ENCODE measurements around the gene C1QTNF2.

DNA sequence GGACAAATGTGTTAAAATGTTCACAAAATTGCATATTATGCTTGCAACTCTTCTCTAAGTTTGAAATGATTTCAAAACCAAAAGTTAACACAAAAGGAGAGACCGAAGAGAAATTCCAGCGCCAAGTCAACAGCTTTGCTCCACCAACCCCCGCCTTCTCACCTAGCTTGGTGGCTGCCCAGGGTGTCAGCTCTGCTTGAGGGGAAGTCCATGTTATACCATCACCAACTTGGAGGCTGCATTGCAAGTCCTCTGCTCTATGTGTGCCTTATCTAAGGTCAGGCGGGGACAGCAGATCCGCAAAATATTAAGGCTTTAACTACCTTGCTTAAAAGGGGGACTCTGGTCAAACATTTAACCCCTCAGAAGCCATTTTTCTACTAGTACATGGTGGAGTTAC lies 72.7 kb downstream of the C1QTNF2 start:
- TF ChIP-seq, protein P1, sequence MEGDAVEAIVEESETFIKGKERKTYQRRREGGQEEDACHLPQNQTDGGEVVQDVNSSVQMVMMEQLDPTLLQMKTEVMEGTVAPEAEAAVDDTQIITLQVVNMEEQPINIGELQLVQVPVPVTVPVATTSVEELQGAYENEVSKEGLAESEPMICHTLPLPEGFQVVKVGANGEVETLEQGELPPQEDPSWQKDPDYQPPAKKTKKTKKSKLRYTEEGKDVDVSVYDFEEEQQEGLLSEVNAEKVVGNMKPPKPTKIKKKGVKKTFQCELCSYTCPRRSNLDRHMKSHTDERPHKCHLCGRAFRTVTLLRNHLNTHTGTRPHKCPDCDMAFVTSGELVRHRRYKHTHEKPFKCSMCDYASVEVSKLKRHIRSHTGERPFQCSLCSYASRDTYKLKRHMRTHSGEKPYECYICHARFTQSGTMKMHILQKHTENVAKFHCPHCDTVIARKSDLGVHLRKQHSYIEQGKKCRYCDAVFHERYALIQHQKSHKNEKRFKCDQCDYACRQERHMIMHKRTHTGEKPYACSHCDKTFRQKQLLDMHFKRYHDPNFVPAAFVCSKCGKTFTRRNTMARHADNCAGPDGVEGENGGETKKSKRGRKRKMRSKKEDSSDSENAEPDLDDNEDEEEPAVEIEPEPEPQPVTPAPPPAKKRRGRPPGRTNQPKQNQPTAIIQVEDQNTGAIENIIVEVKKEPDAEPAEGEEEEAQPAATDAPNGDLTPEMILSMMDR (IDR thresholded peaks at IDR 0.05), result no peak
- no peak for TF ChIP-seq POLR2A (IDR thresholded peaks at IDR 0.05; ENCODE audit: low read depth)
- no peak for TF ChIP-seq POLR2AphosphoS5 (IDR thresholded peaks at IDR 0.05)

Data from esophagus muscularis mucosa (tissue), 3 donors.